Muscle of arm (tissue), 12 donors: ENCODE results near the gene MNAT1. TPM values are rescaled to one million over a fixed set of nuclear protein-coding genes. Genes with fewer than 3 reads are reported as not detected.
A peak's percentile ranks its signal among the peaks of the same experiment; 100 is the strongest.

Source experiments
- DNase-seq: peaks from one replicate; pipeline ENCODE4 v3.0.0-alpha.2; 2013
- polyA plus RNA-seq, 12 donors: library from polyadenylated mRNA; unstranded; fragments of 120-200 nt; gene quantifications; one replicate each; pipeline ENCODE4 v1.2.1, GENCODE V29; 2013; ENCODE audit not compliant: insufficient read length in 12 of 12

Gene MNAT1
- polyA plus RNA-seq, 12 donors: 42.5 to 65.9 (median 57.4) TPM; not detected in 1

DNA sequence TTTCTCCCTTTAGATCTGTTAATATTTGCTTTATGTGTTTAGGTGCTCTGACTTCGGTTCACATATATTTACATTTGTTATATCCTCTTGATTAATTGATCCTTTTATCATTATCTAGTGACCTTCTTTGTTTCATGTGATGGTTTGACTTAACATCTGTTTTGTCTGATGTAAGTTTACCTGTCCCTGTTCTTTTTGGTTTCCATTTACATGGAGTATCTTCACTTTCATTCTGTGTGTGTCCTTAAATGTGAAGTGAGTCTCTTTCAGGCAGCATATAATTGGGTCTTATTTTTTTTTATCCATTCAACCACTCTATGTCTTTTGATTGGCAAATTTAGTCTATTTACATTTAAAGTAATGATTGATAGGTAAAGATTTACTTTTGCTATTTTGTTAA lies 222.1 kb downstream of the MNAT1 start:
- no peak for DNase-seq

GRCh38 chr14:60958146-60958545 lies 223.6 kb downstream of the MNAT1 start:
- no peak for DNase-seq

- DNase-seq: no peak
Observed at GRCh38 chr14:60963761-60964160, 229.2 kb downstream of the MNAT1 start.

- no peak for DNase-seq
Observed at GRCh38 chr14:60964904-60965303, 230.3 kb downstream of the MNAT1 start.

DNA sequence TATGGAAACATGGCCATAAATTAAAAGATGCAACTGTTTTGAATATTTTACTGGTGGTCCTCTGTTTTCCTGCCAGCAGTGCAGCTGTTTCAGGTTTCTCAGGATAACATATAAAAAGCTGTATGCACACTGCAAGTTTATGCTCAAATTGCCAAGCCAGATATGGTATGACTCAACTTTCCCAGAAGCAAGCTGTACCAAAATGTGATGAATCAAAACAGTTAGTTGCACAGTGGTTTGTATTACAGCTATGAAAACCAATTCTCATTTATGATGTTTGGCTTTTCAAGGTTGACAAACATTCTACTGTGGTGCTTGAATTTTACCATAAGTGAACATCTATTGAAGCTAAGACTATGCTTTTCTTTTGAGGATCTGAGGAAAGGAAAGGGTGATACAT lies 230.8 kb downstream of the MNAT1 start:
- DNase-seq: no peak

DNA sequence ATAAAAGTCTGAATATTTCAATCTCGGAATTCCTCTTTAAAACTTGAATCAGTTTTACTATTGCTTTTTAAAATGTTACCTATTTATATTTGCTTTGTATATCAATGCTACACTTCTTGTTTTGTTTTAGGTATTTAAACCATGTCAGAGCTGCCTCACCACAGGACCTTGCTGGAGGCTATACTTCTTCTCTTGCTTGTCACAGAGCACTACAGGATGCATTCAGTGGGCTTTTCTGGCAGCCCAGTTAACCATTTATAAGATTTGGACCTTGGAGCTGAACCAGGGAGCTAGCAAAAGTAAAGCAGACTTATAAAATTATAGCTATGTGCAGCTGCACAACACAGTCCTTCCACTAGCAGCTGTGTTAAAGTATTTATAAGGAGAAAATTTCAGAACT lies 233.5 kb downstream of the MNAT1 start:
- DNase-seq: no peak

DNA sequence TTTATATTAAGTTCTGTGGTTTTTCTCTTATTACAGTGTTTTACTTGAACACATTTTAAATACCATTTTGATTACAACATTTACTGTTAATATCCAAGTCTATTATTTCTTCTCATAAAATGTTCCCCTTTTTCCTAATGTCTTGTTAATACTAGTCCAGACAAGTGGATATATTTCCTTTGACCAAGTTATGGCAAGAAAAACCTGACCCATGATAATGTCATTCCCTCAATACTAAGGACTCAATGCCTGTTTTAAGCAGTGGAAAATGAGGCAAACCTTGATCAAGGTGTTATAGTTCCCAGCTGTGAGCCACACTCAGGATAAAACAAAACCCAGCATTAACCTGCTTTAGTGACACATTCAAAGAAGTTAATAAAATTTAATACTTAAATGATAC lies 234.1 kb downstream of the MNAT1 start:
- DNase-seq: no peak

DNA sequence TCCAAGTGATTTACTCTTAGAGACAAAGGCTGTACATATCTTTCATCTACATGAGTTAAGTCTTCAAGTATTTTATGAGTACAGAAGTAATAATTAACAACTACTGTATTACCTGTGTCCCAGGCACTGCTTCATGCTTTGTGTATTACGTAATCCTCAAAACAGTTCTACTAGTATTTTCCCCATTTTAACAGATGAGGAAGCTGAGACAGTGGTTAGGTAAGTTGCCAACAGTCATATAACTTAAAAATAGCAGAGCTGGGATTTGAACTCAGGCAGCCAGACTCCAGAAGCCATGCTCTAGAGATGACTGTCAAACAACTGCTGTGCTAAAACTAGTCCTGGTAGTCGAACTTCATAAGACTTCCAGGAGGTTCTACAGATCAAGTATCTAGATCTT lies 235.6 kb downstream of the MNAT1 start:
- no peak for DNase-seq

GRCh38 chr14:60971271-60971670 lies 236.7 kb downstream of the MNAT1 start:
- DNase-seq: no peak

GRCh38 chr14:60972295-60972694 lies 237.7 kb downstream of the MNAT1 start:
- no peak for DNase-seq

DNA sequence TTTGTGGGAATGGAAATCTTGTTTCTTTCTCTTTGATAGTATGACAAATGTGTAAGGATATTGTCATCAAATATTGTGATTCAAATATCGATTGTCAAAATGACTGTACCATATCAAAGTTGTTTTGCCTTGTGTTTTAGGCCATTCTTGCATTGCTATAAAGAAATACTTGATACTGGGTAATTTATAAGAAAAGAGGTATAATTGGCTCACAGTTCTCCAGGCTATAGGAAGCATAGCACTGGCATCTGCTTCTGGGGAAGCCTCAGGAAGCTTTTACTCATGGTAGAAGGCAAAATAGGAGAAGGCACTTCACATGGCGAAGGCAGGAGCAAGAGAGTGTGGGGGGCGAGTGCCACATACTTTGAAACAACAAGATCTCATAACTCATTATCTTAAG lies 238.5 kb downstream of the MNAT1 start:
- DNase-seq: no peak

GRCh38 chr14:60974090-60974651 lies 239.6 kb downstream of the MNAT1 start:
- no peak for DNase-seq

- DNase-seq: no peak
Observed at GRCh38 chr14:60975551-60975950, 241.0 kb downstream of the MNAT1 start.

GRCh38 chr14:60977847-60978246 lies 243.3 kb downstream of the MNAT1 start:
- no peak for DNase-seq

GRCh38 chr14:60980811-60981632 lies 246.5 kb downstream of the MNAT1 start, which contains the start of the genes SLC38A6 and TRMT5:
SLC38A6 (plus strand) TSS chr14:60981245; CDS start chr14:60981278, 33 bp downstream.
TRMT5 (minus strand) TSS chr14:60981079; CDS start chr14:60980973, 106 bp downstream.
- peak; percentile 95 for DNase-seq

- DNase-seq: no peak
Observed at GRCh38 chr14:60981633-60982455, 247.3 kb downstream of the MNAT1 start.

DNA sequence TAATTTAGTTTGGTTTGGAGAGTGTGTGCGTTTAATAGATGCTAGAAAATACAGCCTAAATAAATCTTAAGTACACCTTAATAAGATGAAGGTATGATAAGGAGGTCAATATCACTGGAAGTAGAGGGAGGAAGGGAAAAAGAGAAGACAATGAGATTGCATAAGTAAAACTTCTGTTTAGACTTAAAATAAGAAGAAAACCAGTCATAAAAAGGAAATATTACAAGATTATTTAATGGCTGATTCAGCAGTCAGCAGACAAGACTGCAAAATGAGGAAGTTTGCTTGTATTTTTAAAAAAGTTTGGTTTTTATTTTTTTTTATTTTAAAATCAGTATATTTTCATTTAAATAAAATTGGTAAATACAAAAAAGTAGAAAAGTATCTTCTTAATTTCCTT lies 249.6 kb downstream of the MNAT1 start:
- no peak for DNase-seq

GRCh38 chr14:60986500-60986899 lies 251.9 kb downstream of the MNAT1 start:
- no peak for DNase-seq

GRCh38 chr14:60989599-60989998 lies 255.0 kb downstream of the MNAT1 start:
- DNase-seq: no peak

GRCh38 chr14:60998617-60999016 lies 264.1 kb downstream of the MNAT1 start:
- no peak for DNase-seq

DNA sequence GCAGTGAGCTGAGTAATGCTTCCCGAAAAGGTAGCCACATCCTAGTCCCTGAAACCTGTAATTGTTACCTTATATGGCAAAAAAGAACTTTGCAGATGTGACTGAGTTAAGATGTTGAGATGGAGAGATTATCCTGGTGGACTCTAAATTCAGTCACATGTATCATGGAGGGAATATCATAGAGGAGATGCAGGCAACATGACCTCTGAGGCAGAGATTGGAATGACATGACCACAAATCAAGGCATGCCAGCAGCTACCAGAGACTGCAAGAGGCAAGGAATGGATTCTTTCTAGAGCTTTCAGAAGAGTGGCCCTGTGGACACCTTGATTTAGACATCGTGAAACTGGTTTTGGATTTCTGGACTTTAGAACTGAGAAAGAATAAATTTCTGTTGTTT lies 265.0 kb downstream of the MNAT1 start:
- no peak for DNase-seq

GRCh38 chr14:61003571-61003970 lies 269.0 kb downstream of the MNAT1 start:
- no peak for DNase-seq

GRCh38 chr14:61019537-61019936 lies 285.0 kb downstream of the MNAT1 start:
- DNase-seq: no peak
